ENCODE results near the gene DNAL4.

DNAL4 gene

GRCh38 chr22:38732251-38732815 is 61.6 kb downstream of the DNAL4 start:
- Histone ChIP-seq H3K9me3 (ENCODE audit: control insufficient read depth, low read length) (no peaks in the 10 kb centered on the region), H3K36me3 (ENCODE audit: control insufficient read depth, insufficient read depth, low read length) (peaks cover 35% of the 10 kb centered on the region), H3K4me3 (ENCODE audit: low read length) (no peak overlapping the region), H3K27me3 (ENCODE audit: control insufficient read depth, insufficient read depth, low read length) (no peaks in the 10 kb centered on the region), H3K4me1 (ENCODE audit: control insufficient read depth, insufficient read depth, low read length) (peaks cover 40% of the 10 kb centered on the region), H3K9ac (ENCODE audit: low read length) (no peak overlapping the region)

- Histone ChIP-seq H3K36me3 (ENCODE audit: control insufficient read depth, insufficient read depth, low read length) (peaks cover 38% of the 10 kb centered on the region), H3K9ac (ENCODE audit: low read length) (no peak overlapping the region), H3K27me3 (ENCODE audit: control insufficient read depth, insufficient read depth, low read length) (no peaks in the 10 kb centered on the region), H3K9me3 (ENCODE audit: control insufficient read depth, low read length) (no peaks in the 10 kb centered on the region), H3K4me3 (ENCODE audit: low read length) (no peak overlapping the region), H3K4me1 (ENCODE audit: control insufficient read depth, insufficient read depth, low read length) (peaks cover 40% of the 10 kb centered on the region)
Observed at GRCh38 chr22:38731703-38732161, 62.2 kb downstream of the DNAL4 start.

GRCh38 chr22:38730411-38730871 is 63.5 kb downstream of the DNAL4 start:
- Histone ChIP-seq H3K27me3 (ENCODE audit: control insufficient read depth, insufficient read depth, low read length) (no peaks in the 10 kb centered on the region), H3K4me3 (ENCODE audit: low read length) (no peak overlapping the region), H3K36me3 (ENCODE audit: control insufficient read depth, insufficient read depth, low read length) (peaks cover 44% of the 10 kb centered on the region), H3K9ac (ENCODE audit: low read length) (no peak overlapping the region), H3K9me3 (ENCODE audit: control insufficient read depth, low read length) (no peaks in the 10 kb centered on the region), H3K4me1 (ENCODE audit: control insufficient read depth, insufficient read depth, low read length) (peaks cover 33% of the 10 kb centered on the region)

GRCh38 chr22:38729946-38730345 is 64.0 kb downstream of the DNAL4 start:
- peaks cover 29% of the 10 kb centered on the region for H3K4me1 ChIP-seq (ENCODE audit: control insufficient read depth, insufficient read depth, low read length)
- H3K27me3 ChIP-seq (ENCODE audit: control insufficient read depth, insufficient read depth, low read length), result no peaks in the 10 kb centered on the region
- no peak overlapping the region for H3K9ac ChIP-seq (ENCODE audit: low read length)
- H3K4me3 ChIP-seq (ENCODE audit: low read length), result no peak overlapping the region
- peaks cover 45% of the 10 kb centered on the region for H3K36me3 ChIP-seq (ENCODE audit: control insufficient read depth, insufficient read depth, low read length)
- no peaks in the 10 kb centered on the region for H3K9me3 ChIP-seq (ENCODE audit: control insufficient read depth, low read length)

- Histone ChIP-seq H3K36me3 (ENCODE audit: control insufficient read depth, insufficient read depth, low read length) (peaks cover 53% of the 10 kb centered on the region), H3K9me3 (ENCODE audit: control insufficient read depth, low read length) (no peaks in the 10 kb centered on the region), H3K27me3 (ENCODE audit: control insufficient read depth, insufficient read depth, low read length) (no peaks in the 10 kb centered on the region), H3K4me1 (ENCODE audit: control insufficient read depth, insufficient read depth, low read length) (peaks cover 23% of the 10 kb centered on the region), H3K9ac (ENCODE audit: low read length) (no peak overlapping the region), H3K4me3 (ENCODE audit: low read length) (no peak overlapping the region)
Observed at GRCh38 chr22:38728871-38729796, 64.8 kb downstream of the DNAL4 start.

Measured in mucosa of stomach (tissue), 1 donor.